NCI-H748 (cell line): ENCODE results near the gene PNLIPRP1.

Source experiments
- DNase-seq: peaks from one replicate; lab custom pipeline; 2025; ENCODE audit not compliant: unreplicated experiment; lab: John Stamatoyannopoulos, UW

PNLIPRP1 gene

GRCh38 chr10:116629340-116629739, 38.6 kb downstream of the PNLIPRP1 start:
- DNase-seq = no peak

DNA sequence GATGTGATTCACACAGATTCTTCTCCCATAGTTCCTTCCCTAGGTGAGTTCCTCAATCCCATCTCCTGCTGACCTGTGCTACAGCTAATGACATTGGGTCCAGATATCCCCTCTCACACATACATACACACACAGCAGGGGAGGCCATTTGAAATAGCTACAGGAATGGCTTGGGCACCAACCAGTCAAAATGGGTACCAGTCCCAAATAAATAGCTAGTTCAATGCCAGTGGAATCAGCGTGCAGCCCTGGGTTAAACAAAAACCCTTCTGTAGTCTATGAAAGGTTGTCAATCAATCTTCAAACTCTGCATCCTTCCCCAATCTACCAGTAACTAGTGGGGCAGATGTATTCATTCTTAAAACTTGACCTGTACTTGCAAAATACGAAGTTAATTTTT, 39.3 kb downstream of the PNLIPRP1 start:
- no peak for DNase-seq

DNA sequence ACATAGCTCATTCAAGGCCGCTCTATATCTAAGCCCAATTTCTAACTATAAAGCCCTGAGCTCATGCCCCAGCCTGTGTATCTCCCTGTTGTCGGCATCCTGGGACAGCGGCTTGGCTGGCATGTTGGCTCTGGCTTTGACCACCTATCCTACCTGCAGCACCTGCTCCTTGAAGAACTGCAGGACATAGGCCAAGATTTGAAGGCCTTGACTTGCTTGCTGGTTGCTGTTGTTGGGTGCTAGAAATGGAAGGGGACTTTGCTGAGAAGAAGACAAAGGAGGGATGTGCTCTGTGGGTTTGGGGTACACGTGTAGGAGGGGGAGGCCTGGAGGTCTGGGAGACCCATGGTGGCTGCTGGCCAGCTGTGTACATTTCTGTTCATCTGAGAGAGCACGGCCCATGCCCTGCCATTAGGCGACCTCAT, 41.1 kb downstream of the PNLIPRP1 start:
- no peak for DNase-seq

GRCh38 chr10:116632596-116633215, 41.9 kb downstream of the PNLIPRP1 start:
- DNase-seq = no peak

DNA sequence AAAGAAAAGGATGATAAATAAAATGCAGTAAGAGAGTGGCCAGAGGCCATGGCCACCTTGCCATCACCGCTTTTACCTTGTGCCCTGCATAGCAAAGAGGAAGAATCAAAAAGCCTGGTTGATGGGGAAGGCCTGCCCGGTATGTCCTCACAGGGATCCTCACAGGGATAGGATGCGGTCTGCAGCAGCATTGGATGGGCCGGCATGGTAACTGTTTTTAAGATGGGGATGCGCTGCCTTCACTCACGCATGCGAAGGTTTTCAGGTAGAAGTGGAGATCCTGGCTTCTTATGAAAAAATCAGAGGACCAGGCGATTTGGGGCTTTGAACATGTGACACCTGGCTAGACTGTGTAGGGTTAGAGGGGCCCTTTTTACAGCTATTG, 42.4 kb downstream of the PNLIPRP1 start:
- DNase-seq = no peak

GRCh38 chr10:116634126-116634975, 43.6 kb downstream of the PNLIPRP1 start:
- DNase-seq = no peak

- DNase-seq = no peak
Observed at GRCh38 chr10:116636385-116636784, 45.6 kb downstream of the PNLIPRP1 start.

- DNase-seq = no peak
Observed at GRCh38 chr10:116636976-116637375, 46.2 kb downstream of the PNLIPRP1 start.

DNA sequence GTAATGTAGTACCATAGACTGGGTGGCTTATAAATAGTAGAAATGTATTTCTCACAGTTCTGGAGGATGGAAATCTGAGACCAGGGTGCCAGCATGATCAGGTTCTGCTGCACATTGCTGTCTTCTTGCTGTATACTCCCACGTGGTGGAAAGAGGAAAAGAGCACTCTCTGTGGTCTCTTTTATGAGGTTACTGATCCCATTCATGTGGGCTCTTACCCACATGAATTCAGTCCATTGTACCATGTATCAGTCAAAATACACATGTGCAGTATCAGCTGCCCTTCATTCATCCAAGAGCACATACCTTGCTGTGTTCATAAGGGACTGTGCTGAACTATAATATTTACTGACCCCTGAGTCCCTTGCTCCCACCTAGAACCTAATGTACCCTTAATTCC, 47.1 kb downstream of the PNLIPRP1 start:
- no peak for DNase-seq

GRCh38 chr10:116646502-116646901, 55.7 kb downstream of the PNLIPRP1 start:
- DNase-seq = no peak

- no peak for DNase-seq
Observed at GRCh38 chr10:116648903-116649302, 58.1 kb downstream of the PNLIPRP1 start.

DNA sequence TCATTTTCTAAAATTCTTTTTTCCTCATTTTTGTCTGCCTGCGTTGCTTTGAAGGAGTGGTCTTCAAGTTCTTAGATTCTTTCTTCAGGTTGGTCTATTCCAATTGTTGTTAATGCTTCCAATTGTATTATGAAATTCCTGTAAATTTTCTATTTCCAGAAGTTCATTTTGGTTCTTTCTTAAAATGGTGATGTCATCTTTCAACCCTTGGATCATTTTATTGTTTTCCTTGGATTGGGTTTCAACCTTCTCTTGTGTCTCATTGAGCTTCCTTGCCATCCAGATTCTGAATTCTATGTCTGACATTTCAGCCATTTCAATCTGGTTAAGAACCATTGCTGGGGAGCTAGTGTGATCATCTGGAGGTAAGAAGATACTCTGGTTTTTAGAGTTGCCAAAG, 63.1 kb downstream of the PNLIPRP1 start:
- no peak for DNase-seq

DNA sequence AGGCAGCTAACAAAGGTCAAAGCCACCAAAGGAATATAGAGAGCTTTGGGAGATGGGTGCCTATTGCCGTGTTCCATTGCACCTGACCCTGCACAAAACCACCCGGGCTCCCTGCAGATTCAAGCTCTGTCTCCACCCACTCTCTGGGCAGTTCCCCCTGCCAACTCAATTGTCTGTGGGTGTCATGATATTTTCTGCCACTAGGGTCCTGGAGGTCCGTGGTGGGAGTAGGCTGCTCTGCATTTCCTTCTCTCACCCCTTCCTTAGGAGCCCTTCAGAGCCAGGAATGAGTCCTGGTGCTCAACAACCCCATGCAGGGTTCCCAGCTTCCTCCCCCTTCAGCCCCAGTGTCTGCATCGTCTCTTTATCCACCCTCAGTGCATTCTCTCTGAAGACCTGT, 64.1 kb downstream of the PNLIPRP1 start:
- no peak for DNase-seq

GRCh38 chr10:116655568-116655967, 64.8 kb downstream of the PNLIPRP1 start:
- DNase-seq = no peak

GRCh38 chr10:116656044-116656443, 65.3 kb downstream of the PNLIPRP1 start:
- no peak for DNase-seq

- no peak for DNase-seq
Observed at GRCh38 chr10:116657863-116658551, 67.2 kb downstream of the PNLIPRP1 start.
